Stimulated activated CD4-positive, alpha-beta T cell treated with anti-CD3 and anti-CD28 coated beads, Interleukin-2, amount 100 ng/mL, for 48 hours (primary cell): ENCODE data around the gene PRSS36.
"Not testable (repeated sequence)": the region's sequence is repeated elsewhere in the genome, so short reads cannot be mapped to it uniquely, and the experiment has no call there.

Experiments
- DNase-seq, 2 donors: peaks; one replicate each; pipeline ENCODE4 v3.0.0-alpha.2; 2020

The PRSS36 gene

DNA sequence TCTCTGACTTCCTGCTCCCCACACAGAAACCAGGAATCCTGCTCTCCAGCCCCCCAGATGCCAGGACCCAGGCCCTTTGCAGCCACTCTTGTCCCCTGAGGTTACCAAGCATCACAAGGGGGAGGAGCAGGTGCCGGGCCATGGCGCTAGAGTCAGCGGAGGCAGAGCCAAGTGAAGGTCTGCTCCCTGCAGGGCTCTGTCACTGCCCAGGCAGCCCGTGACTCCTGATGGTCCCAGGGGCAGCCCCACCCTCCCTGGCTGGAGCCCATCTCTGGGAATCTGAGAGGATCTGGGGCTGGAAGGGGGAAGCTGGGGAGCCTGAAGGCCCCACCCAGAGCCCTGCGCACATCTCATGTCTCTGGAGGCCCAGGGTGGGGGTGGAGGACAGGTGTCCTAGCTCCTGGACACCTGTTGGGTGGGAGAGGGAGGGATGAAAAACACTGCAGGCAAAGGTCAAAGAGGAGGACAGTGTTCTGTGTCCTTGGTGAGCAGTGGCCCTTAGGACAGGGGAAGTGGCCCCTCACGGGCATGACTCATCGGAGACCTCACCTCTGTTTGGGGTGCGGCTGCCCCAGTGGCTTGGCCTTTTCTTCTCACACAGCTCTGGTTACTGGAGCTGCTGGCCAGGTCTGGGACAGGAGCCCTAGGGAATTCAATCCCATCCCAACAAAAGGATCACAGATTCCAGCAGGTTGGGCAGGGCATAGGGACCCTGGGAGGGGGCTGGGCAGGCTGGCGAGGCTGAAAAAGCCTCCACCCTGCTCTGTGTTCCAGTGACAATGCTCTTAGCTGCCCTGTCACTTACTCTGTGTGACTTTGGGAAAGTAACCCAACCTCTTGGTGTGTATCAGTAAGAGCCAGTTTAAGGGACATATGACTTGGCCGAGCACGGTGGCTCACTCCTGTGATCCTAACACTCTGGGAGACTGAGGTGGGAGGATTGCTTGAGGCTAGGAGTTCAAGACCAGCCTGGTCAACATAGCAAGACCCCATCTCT is at the start of gene PRSS36:
Gene PRSS36, minus strand, starts transcription at position 173 of the 997 bp plus-strand sequence. Its CDS starts 31 bp downstream, at position 142.
- no peak for DNase-seq

DNA sequence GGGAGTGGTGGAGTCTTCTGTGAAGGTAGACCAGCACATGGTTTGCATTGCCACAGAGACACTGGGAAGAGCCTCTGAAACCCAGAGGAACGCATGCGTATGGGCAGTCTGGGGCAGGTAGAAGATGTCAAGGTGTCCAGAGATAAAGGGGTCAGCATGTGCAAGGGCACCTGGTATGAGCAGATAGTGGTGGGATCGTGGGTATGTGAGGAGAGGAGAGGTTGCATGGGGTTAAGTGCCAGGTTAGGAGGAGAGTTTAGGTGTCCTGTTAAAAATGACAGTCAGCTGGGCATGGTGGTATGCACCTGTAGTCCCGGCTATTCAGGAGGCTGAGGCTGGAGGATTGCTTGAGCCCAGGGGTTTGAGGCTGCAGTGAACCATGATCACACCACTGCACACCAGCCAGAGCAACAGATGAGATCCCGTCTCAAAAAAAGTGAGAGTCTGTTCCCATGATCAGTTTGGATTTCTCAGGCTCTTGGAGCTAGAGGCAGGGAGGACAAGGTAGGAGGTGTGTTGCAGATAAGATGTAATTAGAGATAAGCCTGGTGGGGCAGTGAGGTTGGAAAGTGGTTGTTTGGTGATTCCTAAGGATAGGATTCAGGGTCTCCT is 49.7 kb upstream of the PRSS36 start:
- no peak for DNase-seq

DNA sequence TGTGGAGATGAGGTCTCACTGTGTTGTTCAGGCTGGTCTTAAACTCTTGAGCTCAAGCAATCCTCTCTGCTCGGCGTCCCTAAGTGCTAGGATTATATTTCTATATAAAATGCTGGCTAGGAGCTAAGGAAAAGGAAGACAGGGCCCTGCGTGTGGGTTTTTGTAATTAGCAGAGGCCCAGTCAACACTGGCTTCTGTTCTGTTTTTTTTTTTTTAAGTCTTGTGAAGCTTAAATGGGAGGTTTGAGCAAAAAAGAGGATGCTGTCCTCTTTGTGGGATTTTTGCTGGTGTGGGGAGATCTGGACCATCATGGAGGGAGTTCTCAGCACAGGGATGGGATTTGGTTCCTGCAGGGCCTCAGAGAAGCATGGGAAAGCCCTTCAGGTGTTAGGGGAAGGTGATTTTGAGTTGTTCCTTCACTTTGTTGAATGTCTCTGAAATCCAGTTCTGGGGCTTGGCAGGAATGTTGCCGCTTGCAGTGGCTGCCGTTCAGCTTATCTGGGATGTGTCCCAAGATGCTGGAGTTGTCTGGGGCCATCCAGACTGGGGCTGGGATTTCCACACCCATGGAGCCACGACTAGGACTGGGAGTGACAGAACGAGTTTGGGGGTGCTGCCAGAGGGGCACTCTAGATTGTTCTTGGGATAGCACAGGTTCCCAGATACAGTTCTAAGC is 48.5 kb upstream of the PRSS36 start:
- DNase-seq = no peak

DNA sequence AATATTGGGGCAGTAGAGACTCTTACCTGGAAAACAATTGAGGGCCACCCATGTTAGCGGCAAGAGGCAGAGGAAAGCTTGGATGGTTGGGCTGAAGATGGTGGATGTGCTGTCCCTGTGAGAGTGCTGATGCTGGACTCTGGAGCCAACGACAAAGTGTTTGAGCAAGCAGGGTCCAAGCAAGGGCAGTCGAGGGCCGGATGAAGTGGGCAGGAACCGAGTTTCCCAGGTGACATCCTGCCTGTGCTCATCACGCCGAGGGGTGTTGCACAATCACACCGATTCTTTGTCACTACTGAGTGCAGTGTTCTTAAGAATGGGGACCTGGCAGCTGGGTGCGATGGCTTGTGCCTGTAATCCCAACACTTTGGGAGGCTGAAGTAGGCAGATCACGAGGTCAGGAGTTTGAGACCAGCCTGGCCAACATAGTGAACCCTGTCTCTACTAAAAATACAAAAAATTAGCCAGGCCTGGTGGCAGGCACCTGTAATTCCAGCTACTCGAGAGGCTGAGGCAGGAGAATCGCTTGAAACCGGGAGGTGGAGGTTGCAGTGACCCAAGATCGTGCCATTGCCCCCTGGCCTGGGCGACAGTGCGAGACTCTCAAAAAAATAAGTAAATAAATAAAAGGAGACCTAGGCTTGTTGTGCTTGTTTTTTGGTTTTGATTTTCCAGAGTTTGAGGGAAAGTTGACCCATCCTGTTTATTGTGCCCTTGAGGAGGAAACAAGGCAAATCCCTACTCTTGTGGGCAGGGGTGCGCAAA is 46.6 kb upstream of the PRSS36 start:
- DNase-seq = no peak

DNA sequence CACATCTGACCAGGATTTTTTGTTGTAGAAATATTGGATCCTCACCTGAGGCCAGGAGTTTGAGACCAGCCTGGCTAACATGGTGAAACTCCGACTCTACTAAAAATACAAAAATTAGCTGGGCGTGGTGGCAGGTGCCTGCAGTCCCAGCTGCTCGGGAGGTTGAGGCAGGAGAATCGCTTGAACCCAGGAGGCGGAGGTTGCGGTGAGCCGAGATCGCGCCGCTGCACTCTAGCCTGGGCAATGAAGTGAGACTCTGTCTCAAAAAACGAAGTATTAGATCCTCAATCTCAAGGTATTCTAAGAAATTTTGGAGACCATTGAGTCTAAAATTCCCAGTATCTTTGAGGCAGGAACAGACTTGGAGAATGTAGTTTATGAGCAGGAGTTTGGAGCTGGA is 46.0 kb upstream of the PRSS36 start:
- DNase-seq = not testable (repeated sequence)

DNA sequence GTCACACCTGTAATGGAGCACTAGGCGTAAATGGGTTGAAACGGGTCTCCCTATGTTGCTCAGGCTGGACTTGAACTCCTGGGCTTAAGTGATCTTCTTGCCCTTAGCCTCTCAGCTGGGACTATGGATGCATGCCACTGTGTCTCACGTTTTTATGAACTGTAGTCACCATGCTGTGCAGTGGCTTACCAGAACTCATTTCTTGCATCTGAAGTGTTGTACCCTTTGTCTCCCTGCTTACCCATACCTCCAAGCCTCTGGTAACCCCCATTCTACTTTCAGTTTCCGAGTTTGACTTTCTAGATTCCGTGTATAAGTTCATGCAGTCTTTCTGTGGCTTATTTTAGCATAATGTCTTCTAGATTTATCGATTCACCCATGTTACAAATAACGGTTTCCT is 45.0 kb upstream of the PRSS36 start:
- DNase-seq = no peak

DNA sequence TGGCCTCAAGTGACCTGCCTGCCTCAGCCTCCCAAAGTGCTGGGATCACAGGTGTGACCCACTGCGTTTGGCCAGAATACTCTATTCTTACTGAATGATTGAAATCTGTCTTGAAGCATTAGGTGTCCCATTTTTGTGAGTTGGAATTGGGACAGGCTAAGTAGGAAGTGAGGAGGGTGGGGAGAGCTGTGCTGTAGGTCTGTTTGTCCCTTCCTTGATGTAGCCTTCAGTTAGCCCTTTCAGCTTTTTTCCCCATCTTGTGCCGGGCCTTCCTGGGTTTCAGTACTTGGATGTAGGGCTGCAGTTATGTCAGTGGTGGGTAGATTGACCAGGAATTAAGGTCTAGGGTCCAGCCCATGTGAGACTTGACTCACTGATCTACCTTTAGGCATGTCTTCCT is 44.0 kb upstream of the PRSS36 start:
- DNase-seq = no peak

DNA sequence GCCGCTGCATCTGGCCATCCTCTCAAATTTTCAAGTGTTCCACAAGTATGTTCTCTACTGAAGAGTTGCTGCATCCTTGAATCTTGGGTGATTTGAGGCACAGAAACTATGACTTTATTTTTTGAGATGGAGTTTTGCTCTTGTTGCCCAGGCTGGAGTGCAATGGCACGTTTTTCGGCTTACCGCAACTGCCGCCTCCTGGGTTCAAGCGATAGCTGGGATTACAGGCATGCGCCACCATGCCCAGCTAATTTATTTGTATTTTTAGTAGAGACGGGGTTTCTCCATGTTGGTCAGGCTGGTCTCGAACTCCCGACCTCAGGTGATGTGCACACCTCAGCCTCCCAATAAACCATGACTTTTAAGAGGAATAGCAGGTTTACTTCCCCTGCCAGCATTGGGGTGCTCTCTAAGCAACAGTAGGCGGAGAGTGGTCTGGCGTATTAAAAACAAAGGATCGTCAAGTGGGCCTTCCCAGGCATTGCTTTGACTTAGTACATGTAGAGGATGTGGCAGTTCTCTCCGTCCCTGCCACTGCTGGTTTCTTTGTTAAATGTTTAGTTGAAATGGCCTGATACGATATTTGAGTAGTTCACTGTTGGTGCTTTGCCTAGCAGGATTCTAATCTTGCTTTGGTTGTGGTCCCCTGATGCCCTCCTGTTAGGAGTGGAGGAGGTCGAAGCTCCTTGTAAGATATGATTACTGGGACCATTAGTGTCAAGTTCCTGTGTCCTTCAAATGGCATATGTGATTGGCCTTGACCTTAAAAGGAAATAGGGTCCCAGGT is 43.2 kb upstream of the PRSS36 start:
- DNase-seq = no peak

DNA sequence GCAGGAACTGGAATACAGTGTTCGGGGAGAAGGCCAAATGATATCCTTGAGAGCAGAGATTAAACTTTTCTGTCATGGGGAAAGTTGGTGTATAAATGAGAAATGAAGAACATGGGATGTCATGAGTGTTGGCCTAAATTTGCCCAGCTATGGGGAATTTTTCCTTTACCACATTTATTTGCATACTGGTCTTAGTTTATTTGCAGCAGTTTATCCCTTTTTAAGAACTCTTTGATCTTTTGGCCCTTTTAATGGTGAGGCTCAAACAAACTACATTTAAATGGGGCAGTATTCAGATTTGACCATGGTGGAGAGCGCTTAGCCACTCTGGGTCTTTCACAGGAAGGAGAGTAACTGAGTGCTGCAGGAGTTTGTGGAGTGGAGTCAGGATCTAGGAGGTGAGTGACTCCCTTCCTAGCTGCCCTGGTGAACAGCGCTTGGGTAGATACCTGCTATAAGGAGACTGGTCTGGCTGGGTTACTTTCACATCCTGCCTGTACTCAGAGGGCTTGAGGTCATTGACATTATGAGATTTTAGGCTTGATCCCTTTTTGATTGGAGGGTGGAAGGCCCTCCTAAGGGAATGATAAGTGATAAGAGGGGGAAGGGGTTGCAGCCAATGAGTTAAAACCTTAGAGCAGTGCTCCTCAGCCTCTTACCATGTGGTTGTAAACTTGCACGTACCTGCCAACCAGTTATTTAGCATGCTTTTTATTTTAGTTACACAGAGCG is 42.0 kb upstream of the PRSS36 start:
- DNase-seq = no peak

DNA sequence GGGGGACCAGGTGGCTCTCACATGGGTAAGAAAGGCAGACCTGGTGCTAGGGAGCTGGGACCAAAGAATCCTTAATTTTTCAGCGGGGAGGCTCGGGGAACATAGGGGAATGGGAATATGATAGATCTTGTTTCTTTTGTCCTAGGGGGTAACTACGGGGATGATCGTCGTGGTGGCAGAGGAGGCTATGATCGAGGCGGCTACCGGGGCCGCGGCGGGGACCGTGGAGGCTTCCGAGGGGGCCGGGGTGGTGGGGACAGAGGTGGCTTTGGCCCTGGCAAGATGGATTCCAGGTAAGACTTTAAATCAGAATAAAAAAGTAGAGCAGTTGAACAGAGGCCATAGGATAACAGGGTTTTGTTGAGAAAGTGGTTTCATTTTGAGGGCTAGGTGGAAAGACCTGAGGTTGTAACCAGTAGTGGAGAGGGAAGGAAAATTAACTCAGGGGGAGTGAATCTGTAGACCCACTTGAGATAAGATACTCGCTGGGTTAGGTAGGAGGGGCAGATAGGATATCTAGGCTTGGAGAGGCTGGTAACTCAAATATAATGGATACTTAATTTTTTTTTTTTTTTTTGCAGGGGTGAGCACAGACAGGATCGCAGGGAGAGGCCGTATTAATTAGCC is 41.1 kb upstream of the PRSS36 start:
- no peak for DNase-seq

DNA sequence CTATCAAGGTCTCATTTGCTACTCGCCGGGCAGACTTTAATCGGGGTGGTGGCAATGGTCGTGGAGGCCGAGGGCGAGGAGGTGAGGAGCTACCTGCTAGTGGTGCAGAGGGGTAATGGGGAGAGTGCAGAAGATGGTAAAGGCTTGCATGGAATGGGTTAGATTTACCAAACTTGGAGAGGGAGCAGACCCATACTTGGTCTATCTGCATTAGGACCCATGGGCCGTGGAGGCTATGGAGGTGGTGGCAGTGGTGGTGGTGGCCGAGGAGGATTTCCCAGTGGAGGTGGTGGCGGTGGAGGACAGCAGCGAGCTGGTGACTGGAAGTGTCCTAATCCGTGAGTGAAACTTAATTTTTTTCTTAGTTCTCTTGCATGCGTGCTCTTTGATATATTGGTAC is 40.2 kb upstream of the PRSS36 start:
- no peak for DNase-seq

DNA sequence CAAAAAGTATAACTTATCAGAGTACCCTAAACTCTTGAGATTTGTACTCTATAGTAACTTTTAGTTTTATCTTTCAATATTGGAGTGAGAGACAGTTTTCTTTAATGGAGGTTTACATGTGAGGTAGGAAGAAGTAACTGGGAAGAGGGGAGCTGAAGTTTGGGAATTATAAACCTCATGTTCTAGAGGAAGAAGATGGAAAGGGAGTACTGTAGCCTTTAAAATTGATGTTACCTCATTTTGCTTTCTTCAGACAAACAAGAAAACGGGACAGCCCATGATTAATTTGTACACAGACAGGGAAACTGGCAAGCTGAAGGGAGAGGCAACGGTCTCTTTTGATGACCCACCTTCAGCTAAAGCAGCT is 39.5 kb upstream of the PRSS36 start:
- DNase-seq = no peak

DNA sequence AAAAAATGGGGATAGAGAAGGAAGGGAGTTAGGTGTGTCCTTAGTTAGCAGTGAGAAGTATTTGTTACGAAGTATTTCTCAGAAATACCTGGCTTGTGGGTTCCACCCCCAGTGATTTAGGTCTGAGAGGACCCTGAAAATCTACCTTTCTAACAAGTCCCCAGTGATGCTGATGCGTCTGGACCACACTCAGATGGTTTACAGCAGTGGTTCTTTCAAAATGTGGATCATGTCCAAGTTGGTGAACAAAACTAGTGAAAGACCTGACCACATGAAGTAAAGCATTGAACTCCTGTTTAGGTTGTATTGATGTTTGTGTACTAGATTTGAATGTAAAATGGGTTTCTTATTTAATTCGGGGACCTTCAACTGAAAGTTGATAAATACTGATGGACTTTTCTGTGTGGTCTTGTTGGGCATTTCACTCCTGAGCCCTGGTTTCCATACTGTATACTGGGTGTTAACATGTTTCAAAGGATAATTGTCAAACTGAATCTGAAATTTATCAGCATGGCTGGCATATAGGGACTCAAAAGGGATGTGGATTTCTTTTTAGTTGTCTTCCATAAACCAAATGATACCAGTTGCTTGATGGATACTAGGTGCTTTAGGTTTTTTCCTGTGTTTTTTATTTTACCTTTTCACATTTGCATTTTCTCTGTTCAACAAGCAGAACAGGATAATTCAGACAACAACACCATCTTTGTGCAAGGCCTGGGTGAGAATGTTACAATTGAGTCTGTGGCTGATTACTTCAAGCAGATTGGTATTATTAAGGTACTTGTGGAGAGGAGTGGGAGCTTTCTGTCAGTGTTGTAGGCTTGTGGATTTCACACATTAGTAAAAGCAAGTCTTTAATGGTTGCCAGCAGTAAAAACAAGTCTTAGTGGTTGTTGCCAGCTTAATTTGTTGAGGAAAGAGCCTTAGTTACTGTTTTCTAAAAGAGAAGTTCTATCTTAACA is 38.9 kb upstream of the PRSS36 start:
- DNase-seq = no peak

DNA sequence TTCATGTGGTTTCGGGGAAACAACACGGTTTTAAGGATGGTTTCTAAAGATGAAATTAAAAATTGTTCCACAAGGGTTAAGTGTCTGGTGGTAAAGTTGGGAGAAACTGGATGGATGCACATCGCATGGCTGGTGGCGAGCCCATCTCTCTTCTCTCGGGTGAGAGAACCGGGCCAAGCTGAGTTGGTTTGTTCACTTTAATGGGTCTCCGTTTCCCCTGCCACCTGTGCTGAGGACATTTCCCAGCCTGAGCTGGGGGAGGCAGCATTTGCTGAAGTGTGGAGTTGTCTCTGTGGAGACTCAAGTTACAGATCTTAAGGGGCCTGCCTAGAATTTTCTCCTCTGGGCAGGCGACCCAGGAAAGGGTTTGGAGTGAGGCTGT is 37.9 kb upstream of the PRSS36 start:
- no peak for DNase-seq

DNA sequence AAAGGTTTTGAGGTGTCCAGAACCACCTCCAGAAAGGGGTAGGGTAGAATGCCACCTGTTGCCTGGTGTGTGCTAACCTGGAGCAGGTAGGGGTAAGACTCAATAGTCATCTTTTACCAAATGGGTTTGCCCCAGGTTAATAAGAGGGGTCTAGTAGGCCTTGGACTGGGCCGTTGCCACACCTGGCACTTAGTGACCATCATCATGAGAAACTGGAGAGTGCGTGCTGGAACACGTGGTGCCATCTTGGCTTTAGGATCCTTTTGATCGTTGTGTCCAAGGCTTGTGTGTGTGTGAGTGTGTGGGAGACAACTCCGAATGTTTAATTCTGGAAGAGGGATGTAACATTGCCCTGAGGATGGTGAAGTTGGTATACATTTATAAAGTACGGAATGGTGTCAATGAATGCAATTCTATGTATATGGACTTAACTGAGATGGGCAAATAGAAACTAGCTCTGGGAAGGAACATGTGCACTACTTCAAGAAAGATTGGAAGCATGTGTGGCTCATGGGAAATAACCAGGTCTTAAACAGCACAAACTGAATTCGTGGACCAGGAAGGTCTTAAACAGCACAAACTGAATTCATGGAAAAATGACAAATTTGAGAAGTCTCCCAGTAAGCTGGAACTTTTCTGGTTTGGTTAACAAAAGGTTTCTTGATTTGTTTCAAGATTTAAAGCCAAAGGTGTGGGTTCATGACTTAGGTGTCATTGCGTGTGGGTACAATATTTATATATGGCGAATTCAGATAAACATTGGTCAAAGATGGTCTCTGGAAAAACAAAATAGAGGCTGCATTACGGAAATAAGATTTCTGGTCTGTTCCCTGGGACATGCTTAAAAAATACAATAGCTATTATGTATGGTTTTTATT is 37.3 kb upstream of the PRSS36 start:
- DNase-seq = no peak

DNA sequence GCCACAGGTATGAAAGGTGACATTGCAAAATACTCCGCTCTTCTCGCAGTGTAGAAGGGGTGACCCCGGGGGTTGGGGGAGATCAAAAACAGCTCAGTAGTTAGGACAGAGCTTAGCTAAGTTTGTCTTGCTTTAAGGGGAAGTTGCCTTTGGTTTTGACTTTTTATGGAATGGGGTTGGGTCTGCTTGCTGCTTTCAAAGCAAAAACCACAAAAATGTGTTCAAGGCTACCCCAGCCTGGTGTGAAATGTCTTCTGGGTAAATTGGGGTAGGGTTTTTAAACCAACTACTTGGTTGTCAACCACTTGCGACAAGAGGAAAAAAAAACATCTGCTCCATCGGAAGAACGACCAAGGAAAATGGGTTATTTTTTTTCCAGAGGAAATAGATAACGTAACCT is 36.3 kb upstream of the PRSS36 start:
- no peak for DNase-seq

DNA sequence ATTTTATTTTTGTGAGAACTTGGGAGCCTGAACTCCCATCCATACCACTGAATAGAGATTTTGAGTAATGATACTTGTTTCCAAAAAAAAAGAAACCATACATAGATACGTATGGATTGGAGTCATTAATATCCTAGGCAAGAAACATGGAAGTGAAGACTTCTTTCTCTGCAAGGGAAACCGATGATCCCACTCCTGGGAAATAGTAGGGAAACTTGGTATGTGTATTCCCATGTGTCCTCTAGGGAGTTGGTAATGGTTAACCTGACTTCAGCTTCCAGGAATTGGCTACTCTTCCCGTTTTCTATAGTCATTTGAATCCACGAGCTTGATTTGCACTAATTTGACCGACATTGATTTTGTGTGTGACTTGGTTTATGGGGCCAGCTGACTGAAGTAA is 35.5 kb upstream of the PRSS36 start:
- DNase-seq = no peak

DNA sequence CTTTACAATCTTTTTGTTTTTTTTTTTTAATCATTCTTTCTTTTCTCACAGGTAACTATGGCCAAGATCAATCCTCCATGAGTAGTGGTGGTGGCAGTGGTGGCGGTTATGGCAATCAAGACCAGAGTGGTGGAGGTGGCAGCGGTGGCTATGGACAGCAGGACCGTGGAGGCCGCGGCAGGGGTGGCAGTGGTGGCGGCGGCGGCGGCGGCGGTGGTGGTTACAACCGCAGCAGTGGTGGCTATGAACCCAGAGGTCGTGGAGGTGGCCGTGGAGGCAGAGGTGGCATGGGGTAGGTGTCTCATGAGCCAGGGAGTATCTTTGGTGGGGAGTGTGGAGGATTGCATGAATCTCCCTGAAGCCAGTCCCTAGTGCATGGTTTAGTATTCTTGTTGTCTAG is 35.0 kb upstream of the PRSS36 start:
- DNase-seq = no peak
